NCI-H69 (cell line): Measurements from ENCODE around the gene ALDH6A1.

ENCODE experiments used
- DNase-seq: peaks from one replicate; lab custom pipeline; 2025; lab: John Stamatoyannopoulos, UW

Gene ALDH6A1

GRCh38 chr14:74049876-74050495 is 34.3 kb downstream of the ALDH6A1 start:
- no peak for DNase-seq

- peak; percentile 31 for DNase-seq
These were observed 36.0 kb downstream of the ALDH6A1 start for GRCh38 chr14:74048281-74048680.

GRCh38 chr14:74045522-74045921 is 38.7 kb downstream of the ALDH6A1 start:
- DNase-seq, result no peak

- no peak for DNase-seq
These were observed 42.0 kb downstream of the ALDH6A1 start for GRCh38 chr14:74042296-74042695.

- peak; percentile 71 for DNase-seq
These were observed 46.0 kb downstream of the ALDH6A1 start for GRCh38 chr14:74038020-74038859.

GRCh38 chr14:74035556-74035955 is 48.7 kb downstream of the ALDH6A1 start:
- no peak for DNase-seq

- DNase-seq, result no peak
These were observed 49.7 kb downstream of the ALDH6A1 start for GRCh38 chr14:74034572-74034971.

- no peak for DNase-seq
These were observed 55.1 kb downstream of the ALDH6A1 start for GRCh38 chr14:74029136-74029535.

- DNase-seq, result no peak
These were observed 61.9 kb downstream of the ALDH6A1 start for GRCh38 chr14:74022346-74022745.

GRCh38 chr14:74019408-74020137 is 64.7 kb downstream of the ALDH6A1 start:
- no peak for DNase-seq

- DNase-seq, result peak; percentile 97
These were observed 65.5 kb downstream of the ALDH6A1 start, which contains the start of the genes BBOF1 and ENTPD5 for GRCh38 chr14:74018586-74019407. BBOF1 (plus strand) TSS chr14:74019349; CDS start chr14:74019479, 130 bp downstream. ENTPD5 (minus strand) TSS chr14:74019288; CDS start chr14:73988102, 31,186 bp downstream.

GRCh38 chr14:74018174-74018585 is 66.1 kb downstream of the ALDH6A1 start:
- DNase-seq, result peak; percentile 69

GRCh38 chr14:74015963-74016362 is 68.3 kb downstream of the ALDH6A1 start:
- no peak for DNase-seq

- DNase-seq, result no peak
These were observed 69.1 kb downstream of the ALDH6A1 start for GRCh38 chr14:74015176-74015575.

- DNase-seq, result no peak
These were observed 70.0 kb downstream of the ALDH6A1 start for GRCh38 chr14:74014299-74014698.

- DNase-seq, result no peak
These were observed 75.3 kb downstream of the ALDH6A1 start for GRCh38 chr14:74008843-74009499.
